Measurements from ENCODE around the gene SPATA2L.

SPATA2L gene

GRCh38 chr16:89727406-89728120, 26.1 kb upstream of the SPATA2L start:
- DNase-seq = no peak

- DNase-seq = no peak
Measured at GRCh38 chr16:89723279-89724250, 22.1 kb upstream of the SPATA2L start.

GRCh38 chr16:89722392-89723278, 21.1 kb upstream of the SPATA2L start:
- DNase-seq = no peak

- peak; percentile 35 for DNase-seq
Measured at GRCh38 chr16:89721546-89722391, 20.3 kb upstream of the SPATA2L start.

GRCh38 chr16:89720813-89721545, 19.5 kb upstream of the SPATA2L start, which contains the start of the genes VPS9D1 and ZNF276:
Gene VPS9D1, minus strand, starts transcription at chr16:89720898. Its CDS starts 37 bp downstream, at chr16:89720861.
Gene ZNF276, plus strand, starts transcription at chr16:89721537. Its CDS starts 104 bp downstream, at chr16:89721641.
- DNase-seq = peak; percentile 73

- no peak for DNase-seq
Measured at GRCh38 chr16:89720551-89720812, 19.0 kb upstream of the SPATA2L start.

GRCh38 chr16:89717688-89718505, 16.4 kb upstream of the SPATA2L start:
- no peak for DNase-seq

GRCh38 chr16:89716916-89717687, 15.6 kb upstream of the SPATA2L start:
- DNase-seq = no peak

- no peak for DNase-seq
Measured at GRCh38 chr16:89716493-89716892, 15.0 kb upstream of the SPATA2L start.

- no peak for DNase-seq
Measured at GRCh38 chr16:89712274-89712781, 10.8 kb upstream of the SPATA2L start.

- peak; percentile 40 for DNase-seq
Measured at GRCh38 chr16:89711601-89712273, 10.2 kb upstream of the SPATA2L start.

- DNase-seq = no peak
Measured at GRCh38 chr16:89710709-89711564, 9.4 kb upstream of the SPATA2L start.

GRCh38 chr16:89709716-89710432, 8.4 kb upstream of the SPATA2L start:
- DNase-seq = no peak

- no peak for DNase-seq
Measured at GRCh38 chr16:89709166-89709565, 7.7 kb upstream of the SPATA2L start.

- no peak for DNase-seq
Measured at GRCh38 chr16:89708481-89708931, 7.0 kb upstream of the SPATA2L start.

- no peak for DNase-seq
Measured at GRCh38 chr16:89707695-89708094, 6.2 kb upstream of the SPATA2L start.

All from HCEC 1CT (cell line).